OCI-LY7 (cell line): ENCODE data around the gene SLFN5. TPM values are rescaled to one million over a fixed set of nuclear protein-coding genes. Genes with fewer than 3 reads are reported as not detected.

Experiments used
- BruUV-seq: library from RNA; stranded (reverse); fragments of 400-500 nt; replicated peaks from 2 replicates; lab custom pipeline; 2021; lab: Mats Ljungman, UMichigan
- CTCF ChIA-PET: fragments of 300-600 bp; sonication (Branson Sonifier 250); formaldehyde crosslinking; loops from one replicate; lab custom pipeline; 2022; ENCODE audit warnings: antibody characterized with exemption; ENCODE audit not compliant: unreplicated experiment; lab: Charles Lee
- POLR2A ChIA-PET: fragments of 300-600 bp; sonication (Branson Sonifier 250); formaldehyde crosslinking; loops from one replicate; lab custom pipeline; 2022; ENCODE audit warnings: antibody characterized with exemption; lab: Charles Lee
- DNase-seq: peaks from one replicate; pipeline ENCODE4 v3.0.0-alpha.2; 2015; ENCODE audit warnings: low spot score
- H2AFZ ChIP-seq: fragments of 200-600 bp; sonication (generic), shearing (Covaris generic); 2 replicates; pipeline ENCODE4 v1.6.1; 2014; ENCODE audit warnings: mild to moderate bottlenecking, antibody characterized with exemption, low read length, moderate library complexity
- H3K27ac ChIP-seq: fragments of 200-600 bp; sonication (generic); 2 replicates; pipeline ENCODE4 v1.5.1; 2014; ENCODE audit warnings: mixed run types, low read depth, mild to moderate bottlenecking, moderate library complexity, low read length, inconsistent platforms; ENCODE audit not compliant: poor library complexity, severe bottlenecking
- H3K36me3 ChIP-seq: fragments of 200-600 bp; sonication (generic); 2 replicates; pipeline ENCODE4 v1.6.1; 2014; ENCODE audit warnings: mild to moderate bottlenecking, antibody characterized with exemption, low read length, moderate library complexity, mixed read lengths; ENCODE audit not compliant: insufficient read depth
- H3K4me1 ChIP-seq: fragments of 200-600 bp; sonication (generic); 2 replicates; pipeline ENCODE4 v1.5.1; 2014; ENCODE audit warnings: mild to moderate bottlenecking, low read length; ENCODE audit not compliant: insufficient read depth, poor library complexity, severe bottlenecking
- H3K4me2 ChIP-seq: fragments of 200-600 bp; sonication (generic); 2 replicates; pipeline ENCODE4 v1.6.1; 2014; ENCODE audit warnings: mild to moderate bottlenecking, low read length
- H3K4me3 ChIP-seq: fragments of 200-600 bp; sonication (generic); 2 replicates; pipeline ENCODE4 v1.5.1; 2014; ENCODE audit warnings: mild to moderate bottlenecking, low read depth, low read length; ENCODE audit not compliant: poor library complexity, severe bottlenecking
- H3K79me2 ChIP-seq: fragments of 200-600 bp; sonication (generic); 2 replicates; pipeline ENCODE4 v1.6.1; 2016; ENCODE audit warnings: low read depth, mild to moderate bottlenecking, low read length, moderate library complexity, mixed read lengths; ENCODE audit not compliant: insufficient read depth
- H3K9me2 ChIP-seq: fragments of 200-600 bp; sonication (generic); 2 replicates; pipeline ENCODE4 v1.6.1; 2016; ENCODE audit warnings: mild to moderate bottlenecking, low read length, mixed read lengths; ENCODE audit not compliant: insufficient read depth
- H3K9me3 ChIP-seq: fragments of 200-600 bp; sonication (generic); 2 replicates; pipeline ENCODE4 v1.6.1; 2014; ENCODE audit warnings: mild to moderate bottlenecking, mixed run types, low read length, mixed read lengths
- H4K20me1 ChIP-seq: fragments of 200-600 bp; sonication (generic); 2 replicates; pipeline ENCODE4 v1.6.1; 2014; ENCODE audit warnings: mild to moderate bottlenecking, antibody characterized with exemption, low read length, moderate library complexity, mixed read lengths; ENCODE audit not compliant: insufficient read depth
- CTCF ChIP-seq: fragments of 200-600 bp; sonication (generic); conservative IDR thresholded peaks from 2 replicates; pipeline ENCODE4 v1.5.1; 2014; ENCODE audit warnings: mild to moderate bottlenecking, antibody characterized with exemption, low read length, moderate library complexity, mixed read lengths
- EZH2phosphoT487 ChIP-seq: fragments of 200-600 bp; sonication (generic); IDR thresholded peaks from 2 replicates; pipeline ENCODE4 v1.6.1; 2018; ENCODE audit warnings: low read depth, borderline replicate concordance, mild to moderate bottlenecking, mixed run types, antibody characterized with exemption, low read length, moderate library complexity, mixed read lengths
- intact Hi-C: fragments of 100-400 bp; cut with micrococcal nuclease; formaldehyde crosslinking; loops from one replicate; pipeline ENCODE4 v1.10.0; 2022; ENCODE audit not compliant: unreplicated experiment
- total RNA-seq, 2 experiments: library from RNA; depleted of rRNA in 1 of 2; stranded (reverse); fragments of >200 nt in 1 of 2; shearing (Covaris generic) in 1 of 2; gene quantifications; 2 replicates each; pipeline ENCODE4 v1.2.3, GENCODE V29; 2014 to 2022

Gene SLFN5
- total RNA-seq, 2 experiments from 2014 or later = 0.38 to 1.1 TPM

GRCh38 chr17:35295686-35296085, 52.8 kb downstream of the SLFN5 start:
- no peak for TF ChIP-seq CTCF
- TF ChIP-seq EZH2phosphoT487 = no peak
- no peaks in the 10 kb centered on the region for H4K20me1 ChIP-seq
- intact Hi-C loops = no loop called here
- H3K36me3 ChIP-seq = no peaks in the 10 kb centered on the region
- H3K4me1 ChIP-seq = no peaks in the 10 kb centered on the region
- no peaks in the 10 kb centered on the region for H3K9me3 ChIP-seq
- no peaks in the 10 kb centered on the region for H3K79me2 ChIP-seq
- DNase-seq = no peak
- H3K4me2 ChIP-seq = no peak overlapping the region
- H2AFZ ChIP-seq = no peak overlapping the region
- CTCF ChIA-PET = no interaction called here
- no peak overlapping the region for H3K27ac ChIP-seq
- no peaks in the 10 kb centered on the region for H3K9me2 ChIP-seq
- POLR2A ChIA-PET = no interaction called here
- no TSS peak for BruUV-seq
- no peak overlapping the region for H3K4me3 ChIP-seq

- H3K9me2 ChIP-seq = no peaks in the 10 kb centered on the region
- no peak for DNase-seq
- ChIA-PET POLR2A (no interaction called here), CTCF (no interaction called here)
- H3K4me1 ChIP-seq = no peaks in the 10 kb centered on the region
- H2AFZ ChIP-seq = no peak overlapping the region
- no peak overlapping the region for H3K4me3 ChIP-seq
- H3K36me3 ChIP-seq = no peaks in the 10 kb centered on the region
- no peak overlapping the region for H3K4me2 ChIP-seq
- H3K27ac ChIP-seq = no peak overlapping the region
- intact Hi-C loops = no loop called here
- no peaks in the 10 kb centered on the region for H3K79me2 ChIP-seq
- no TSS peak for BruUV-seq
- TF ChIP-seq CTCF (no peak), EZH2phosphoT487 (no peak)
- H4K20me1 ChIP-seq = no peaks in the 10 kb centered on the region
- no peaks in the 10 kb centered on the region for H3K9me3 ChIP-seq
These were observed 54.8 kb downstream of the SLFN5 start for GRCh38 chr17:35297666-35298065.

GRCh38 chr17:35298639-35299038, 55.8 kb downstream of the SLFN5 start:
- Histone ChIP-seq H2AFZ (no peak overlapping the region), H3K9me2 (no peaks in the 10 kb centered on the region), H3K27ac (no peak overlapping the region), H3K4me2 (no peak overlapping the region), H3K79me2 (no peaks in the 10 kb centered on the region), H3K4me3 (no peak overlapping the region), H4K20me1 (no peaks in the 10 kb centered on the region), H3K4me1 (no peaks in the 10 kb centered on the region), H3K9me3 (no peaks in the 10 kb centered on the region), H3K36me3 (no peaks in the 10 kb centered on the region)
- DNase-seq = no peak
- CTCF ChIA-PET = no interaction called here
- intact Hi-C loops = no loop called here
- no TSS peak for BruUV-seq
- POLR2A ChIA-PET = interaction anchor here (0.7 kb wide), 1 partner anchor 317 kb away, joined by 3 read pairs; no protein-coding TSS in a partner anchor
- no peak for TF ChIP-seq EZH2phosphoT487
- TF ChIP-seq CTCF = no peak
